Esophagus muscularis mucosa (tissue), 4 donors: ENCODE results near the gene ADAMTS2. TPM values are rescaled to one million over a fixed set of nuclear protein-coding genes. Genes with fewer than 3 reads are reported as not detected.

ENCODE experiments used
- DNase-seq: peaks from one replicate; pipeline ENCODE4 v3.0.0-alpha.2; 2017; ENCODE audit errors: extremely low spot score
- H3K27ac ChIP-seq, 4 donors: fragments of 200-600 bp; sonication (generic); replicated peaks in 1 of 4; 1 replicate in 3 of 4; 2 replicates in 1 of 4; pipeline ENCODE4 v1.5.1; 2016 to 2019; ENCODE audit warnings: mild to moderate bottlenecking in 1 of 4
- H3K27me3 ChIP-seq, 4 donors: fragments of 200-600 bp; sonication (generic); one replicate each; pipeline versions ENCODE4 v1.5.1 to v1.6.0; 2016 to 2019
- H3K36me3 ChIP-seq, 4 donors: fragments of 200-600 bp; sonication (generic); one replicate each; pipeline ENCODE4 v1.5.1; 2016 to 2019
- H3K4me1 ChIP-seq, 4 donors: fragments of 200-600 bp; sonication (generic); one replicate each; pipeline ENCODE4 v1.5.1; 2016 to 2019
- H3K4me3 ChIP-seq, 4 donors: fragments of 200-600 bp; sonication (generic); 1 replicate in 2 of 4; 2 replicates in 2 of 4; pipeline ENCODE4 v1.5.1; 2016 to 2019; ENCODE audit warnings: mild to moderate bottlenecking in 4 of 4, moderate library complexity in 1 of 4
- H3K9me3 ChIP-seq, 4 donors: fragments of 200-600 bp; sonication (generic); 1 replicate in 3 of 4; 2 replicates in 1 of 4; pipeline ENCODE4 v1.5.1; 2016 to 2019
- EP300 ChIP-seq: sonication (generic); formaldehyde crosslinking; IDR thresholded peaks from one replicate; pipeline ENCODE4 v1.6.1; 2017; ENCODE audit warnings: antibody characterized with exemption
- POLR2A ChIP-seq: fragments of 450-650 bp; IDR thresholded peaks from one replicate; pipeline ENCODE4 v1.6.1; 2017; ENCODE audit warnings: antibody characterized with exemption, moderate library complexity, mild to moderate bottlenecking, low read depth
- POLR2AphosphoS5 ChIP-seq, 2 donors: sonication (generic); formaldehyde crosslinking; IDR thresholded peaks; one replicate each; pipeline ENCODE4 v1.6.1; 2017; ENCODE audit warnings: antibody characterized with exemption in 2 of 2
- WGBS: methylation state at CpG from one replicate; pipeline ENCODE4 v1.1.5; 2018; 5-methylcytosine and 5-hydroxymethylcytosine counted together
- intact Hi-C: fragments of 100-400 bp; cut with DNase I; formaldehyde crosslinking; loops from one replicate; pipeline ENCODE4 v1.15.1; 2023
- total RNA-seq, 4 donors: library from RNA; depleted of rRNA; stranded (reverse); fragments of >200 nt; gene quantifications; one replicate each; pipeline versions ENCODE4 v1.1.0 to v1.2.1, GENCODE V29; 2016
- TF ChIP-seq, protein P1 (sequence below), 3 experiments: fragments of 200-600 bp in 2 of 3; fragments of 450-650 bp in 1 of 3; sonication (generic) in 2 of 3; IDR thresholded peaks; one replicate each; pipeline ENCODE4 v1.5.1; 2017 to 2019; ENCODE audit warnings: antibody characterized with exemption in 3 of 3, mild to moderate bottlenecking in 2 of 3, moderate library complexity in 1 of 3

The ADAMTS2 gene
- total RNA-seq, 4 donors from 2014 or later: 17.8 to 31.8 (median 21.4) TPM

DNA sequence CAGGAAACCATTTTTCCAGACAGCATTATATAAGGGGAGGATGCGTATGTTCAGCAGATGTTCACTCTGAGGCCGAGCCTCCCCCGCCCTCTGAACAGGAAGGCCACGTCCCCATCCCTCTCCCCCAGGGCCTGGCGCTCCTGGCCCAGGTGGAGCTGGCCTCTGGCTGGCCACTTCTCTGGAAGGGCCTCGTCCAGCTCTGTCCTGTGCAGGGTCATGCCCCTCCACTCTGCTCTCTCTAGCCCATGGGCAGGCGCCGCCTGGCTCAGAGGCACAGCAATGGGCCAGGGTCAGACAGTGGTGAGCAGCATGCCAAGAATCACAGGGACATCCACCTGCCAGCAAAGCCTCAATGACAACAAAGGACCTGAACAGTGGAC lies 34.2 kb downstream of the ADAMTS2 start:
- DNase-seq: no peak
- Histone ChIP-seq H3K27me3 (no peaks in the 10 kb centered on the region), H3K36me3 (no peaks in the 10 kb centered on the region), H3K9me3 (peaks cover 0 to 9% (median 0%) of the 10 kb centered on the region in 4 donors), H3K4me3 (no peak overlapping the region), H3K4me1 (peaks cover 0 to 19% (median 18%) of the 10 kb centered on the region in 4 donors), H3K27ac (no peak overlapping the region)
- intact Hi-C loops: no loop called here
- 100% methylated on average over 2 of the region's 8 CpGs for whole genome bisulfite sequencing
- TF ChIP-seq POLR2AphosphoS5 (IDR thresholded peaks at IDR 0.05) (no peak), POLR2A (no peak), EP300 (no peak)
- TF ChIP-seq, protein P1, sequence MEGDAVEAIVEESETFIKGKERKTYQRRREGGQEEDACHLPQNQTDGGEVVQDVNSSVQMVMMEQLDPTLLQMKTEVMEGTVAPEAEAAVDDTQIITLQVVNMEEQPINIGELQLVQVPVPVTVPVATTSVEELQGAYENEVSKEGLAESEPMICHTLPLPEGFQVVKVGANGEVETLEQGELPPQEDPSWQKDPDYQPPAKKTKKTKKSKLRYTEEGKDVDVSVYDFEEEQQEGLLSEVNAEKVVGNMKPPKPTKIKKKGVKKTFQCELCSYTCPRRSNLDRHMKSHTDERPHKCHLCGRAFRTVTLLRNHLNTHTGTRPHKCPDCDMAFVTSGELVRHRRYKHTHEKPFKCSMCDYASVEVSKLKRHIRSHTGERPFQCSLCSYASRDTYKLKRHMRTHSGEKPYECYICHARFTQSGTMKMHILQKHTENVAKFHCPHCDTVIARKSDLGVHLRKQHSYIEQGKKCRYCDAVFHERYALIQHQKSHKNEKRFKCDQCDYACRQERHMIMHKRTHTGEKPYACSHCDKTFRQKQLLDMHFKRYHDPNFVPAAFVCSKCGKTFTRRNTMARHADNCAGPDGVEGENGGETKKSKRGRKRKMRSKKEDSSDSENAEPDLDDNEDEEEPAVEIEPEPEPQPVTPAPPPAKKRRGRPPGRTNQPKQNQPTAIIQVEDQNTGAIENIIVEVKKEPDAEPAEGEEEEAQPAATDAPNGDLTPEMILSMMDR (IDR thresholded peaks at IDR 0.05): no peak

GRCh38 chr5:179310439-179311090 lies 34.7 kb downstream of the ADAMTS2 start:
- Histone ChIP-seq H3K9me3 (peaks cover 0 to 14% (median 0%) of the 10 kb centered on the region in 4 donors), H3K27me3 (no peaks in the 10 kb centered on the region), H3K27ac (no peak overlapping the region), H3K4me1 (peaks cover 0 to 19% (median 18%) of the 10 kb centered on the region in 4 donors), H3K4me3 (no peak overlapping the region), H3K36me3 (no peaks in the 10 kb centered on the region)
- intact Hi-C loops: no loop called here
- 86% methylated on average over 5 of the region's 9 CpGs for WGBS
- no peak for TF ChIP-seq EP300
- DNase-seq: no peak

DNA sequence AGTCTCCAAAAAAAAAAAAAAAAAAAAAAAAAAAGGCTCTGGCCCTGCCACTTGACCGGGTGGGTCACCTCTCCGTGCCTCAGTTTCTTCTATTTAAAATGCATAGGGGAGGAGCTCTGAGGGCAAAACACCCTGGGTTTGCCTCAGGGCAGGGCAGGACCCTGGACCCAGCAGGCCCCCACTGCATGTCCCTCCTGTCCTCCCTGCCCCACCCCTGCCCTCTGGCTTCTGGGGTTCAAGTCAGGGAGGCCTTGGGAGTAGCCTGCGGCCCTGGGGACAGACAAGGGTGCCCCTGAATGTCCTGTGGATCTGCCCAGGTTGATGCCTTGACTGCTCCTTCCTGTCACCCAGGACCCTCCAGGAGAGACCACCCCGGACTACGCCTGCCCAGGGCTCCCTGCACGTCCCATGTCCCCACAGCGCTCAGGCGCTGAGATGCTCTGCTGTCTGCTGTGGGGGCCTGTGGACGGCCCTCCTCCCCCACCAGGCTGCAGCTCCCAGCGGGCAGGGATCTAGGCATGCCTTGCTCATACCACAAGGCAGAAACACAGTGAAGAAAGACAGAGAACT lies 35.4 kb downstream of the ADAMTS2 start:
- Histone ChIP-seq H3K4me1 (peaks cover 0 to 12% (median 11%) of the 10 kb centered on the region in 4 donors), H3K27me3 (no peaks in the 10 kb centered on the region), H3K9me3 (peaks cover 0 to 21% (median 4%) of the 10 kb centered on the region in 4 donors), H3K36me3 (no peaks in the 10 kb centered on the region), H3K27ac (no peak overlapping the region), H3K4me3 (no peak overlapping the region)
- no peak for DNase-seq
- WGBS: 88% methylated on average over 6 of the region's 10 CpGs
- intact Hi-C loops: no loop called here
- TF ChIP-seq POLR2AphosphoS5 (IDR thresholded peaks at IDR 0.05): no peak
- TF ChIP-seq POLR2A: no peak
- TF ChIP-seq, protein P1 (IDR thresholded peaks at IDR 0.05): no peak
- no peak for TF ChIP-seq EP300

- TF ChIP-seq POLR2A (no peak), POLR2AphosphoS5 (IDR thresholded peaks at IDR 0.05) (no peak), EP300 (no peak)
- TF ChIP-seq, protein P1 (IDR thresholded peaks at IDR 0.05): no peak
- H3K27me3 ChIP-seq: no peaks in the 10 kb centered on the region
- no peak for DNase-seq
- peaks cover 0 to 26% (median 6%) of the 10 kb centered on the region in 4 donors for H3K9me3 ChIP-seq
- H3K27ac ChIP-seq: no peak overlapping the region
- intact Hi-C loops: no loop called here
- H3K4me3 ChIP-seq: no peak overlapping the region
- peaks cover 0 to 7% (median 6%) of the 10 kb centered on the region in 4 donors for H3K4me1 ChIP-seq
- 83% methylated on average over 7 of the region's 7 CpGs for WGBS
- no peaks in the 10 kb centered on the region for H3K36me3 ChIP-seq
Observed at GRCh38 chr5:179309383-179309670, 35.9 kb downstream of the ADAMTS2 start.

DNA sequence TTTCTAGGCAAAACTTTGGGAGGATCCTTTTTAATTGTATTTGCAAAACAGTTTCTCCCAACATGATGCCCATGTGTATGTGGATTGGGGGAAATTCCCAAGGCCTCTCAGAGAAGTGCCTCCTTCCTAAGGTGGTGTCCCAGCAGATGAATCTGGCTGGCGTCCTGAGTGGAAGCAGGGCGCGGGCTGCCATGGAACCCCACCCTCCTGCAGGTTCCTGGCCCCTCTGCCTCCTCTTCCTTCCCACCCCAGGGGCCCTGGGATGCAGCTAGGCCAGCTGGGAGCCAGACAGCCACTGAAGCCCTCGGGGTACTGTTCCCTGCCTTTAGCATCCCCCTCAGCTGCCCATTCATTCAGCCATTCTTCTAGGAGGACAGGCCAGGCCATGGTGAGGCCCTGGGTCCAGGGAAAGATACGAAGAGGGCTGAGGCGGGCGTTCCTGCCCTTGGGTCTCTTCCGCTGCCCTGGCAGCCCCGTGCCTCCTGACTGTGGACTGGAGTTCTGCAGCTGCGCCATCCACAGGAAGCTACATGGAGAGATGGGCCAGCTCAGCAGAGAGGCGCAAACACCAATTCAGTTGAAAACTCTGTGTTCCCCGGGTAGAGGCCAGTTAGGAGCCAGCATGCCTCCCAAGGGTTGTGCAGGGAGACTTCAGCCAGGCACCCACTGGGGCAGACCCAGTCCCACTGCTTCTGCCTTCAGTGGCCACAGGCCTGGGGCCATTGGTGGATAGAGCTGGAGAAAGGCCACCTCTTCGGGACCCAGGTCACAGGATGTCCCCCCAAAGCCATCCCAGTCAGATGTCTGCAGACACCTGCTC lies 36.5 kb downstream of the ADAMTS2 start:
- TF ChIP-seq EP300 (no peak), POLR2A (no peak), POLR2AphosphoS5 (IDR thresholded peaks at IDR 0.05) (no peak)
- TF ChIP-seq, protein P1 (IDR thresholded peaks at IDR 0.05): no peak
- Histone ChIP-seq H3K27me3 (no peaks in the 10 kb centered on the region), H3K36me3 (no peaks in the 10 kb centered on the region), H3K27ac (no peak overlapping the region), H3K9me3 (peaks cover 0 to 32% (median 9%) of the 10 kb centered on the region in 4 donors), H3K4me3 (no peak overlapping the region), H3K4me1 (peaks cover 0 to 1% (median under 1%) of the 10 kb centered on the region in 4 donors)
- DNase-seq: no peak
- 85% methylated on average over 7 of the region's 13 CpGs for WGBS
- intact Hi-C loops: no loop called here
